ENCODE results near the gene CAPZB. TPM values are rescaled to one million over a fixed set of nuclear protein-coding genes. Genes with fewer than 3 reads are reported as not detected.
"Not testable (repeated sequence)": the region's sequence is repeated elsewhere in the genome, so short reads cannot be mapped to it uniquely, and the experiment has no call there.

The CAPZB gene
- total and polyA plus RNA-seq, 7 donors = 179 to 284 (median 224) TPM

- Histone ChIP-seq H3K4me3 (no peak overlapping the region), H3K36me3 (ENCODE audit: insufficient read depth in 1 of 2, low read depth in 1 of 2) (no peaks in the 10 kb centered on the region), H3K27me3 (ENCODE audit: insufficient read depth in 3 of 3, low read length in 2 of 3) (no peaks in the 10 kb centered on the region), H3K9me3 (no peaks in the 10 kb centered on the region), H3K4me1 (no peaks in the 10 kb centered on the region), H3K27ac (no peak overlapping the region)
- ATAC-seq = no peak
- intact Hi-C loops (cut with DNase I) = no loop called here
- TF ChIP-seq CTCF (IDR thresholded peaks at IDR 0.05) = no peak
- DNase-seq = no peak
These were observed 25.8 kb upstream of the CAPZB start for GRCh38 chr1:19511116-19511515.

GRCh38 chr1:19509647-19510046 lies 24.3 kb upstream of the CAPZB start:
- intact Hi-C loops (cut with DNase I) = loop anchor here in 1 of 2 donors (10.0 kb wide), 1 partner anchor 45 kb away; no protein-coding TSS in a partner anchor
- H3K4me1 ChIP-seq; H3K4me3 ChIP-seq; H3K9me3 ChIP-seq; H3K27me3 ChIP-seq (ENCODE audit: insufficient read depth in 3 of 3, low read length in 2 of 3); H3K36me3 ChIP-seq (ENCODE audit: insufficient read depth in 1 of 2, low read depth in 1 of 2); DNase-seq; H3K27ac ChIP-seq; ATAC-seq: not testable (repeated sequence)
- WGBS, 3 donors = 69 to 89% (median 80%) methylated on average over 8 of the region's 8 CpGs

- H3K27ac ChIP-seq = no peak overlapping the region
- no peaks in the 10 kb centered on the region for H3K9me3 ChIP-seq
- intact Hi-C loops (cut with DNase I) = loop anchor here in 1 of 2 donors (10.0 kb wide), 1 partner anchor 47 kb away; no protein-coding TSS in a partner anchor
- peaks cover 6% of the 10 kb centered on the region for H3K4me1 ChIP-seq
- DNase-seq (no peak), ATAC-seq (no peak)
- TF ChIP-seq CTCF (IDR thresholded peaks at IDR 0.05) = no peak
- WGBS, 3 donors = 79 to 86% (median 80%) methylated on average over 5 of the region's 5 CpGs
- H3K27me3 ChIP-seq (ENCODE audit: insufficient read depth in 3 of 3, low read length in 2 of 3) = no peaks in the 10 kb centered on the region
- no peak overlapping the region for H3K4me3 ChIP-seq
- no peaks in the 10 kb centered on the region for H3K36me3 ChIP-seq (ENCODE audit: insufficient read depth in 1 of 2, low read depth in 1 of 2)
These were observed 22.2 kb upstream of the CAPZB start for GRCh38 chr1:19507516-19507915.

GRCh38 chr1:19505693-19506457 lies 20.5 kb upstream of the CAPZB start:
- DNase-seq (peak in 1 of 2 donors; percentile 42), ATAC-seq (peak in 3 of 4 donors; percentile 21 to 48 (median 26))
- Histone ChIP-seq H3K4me3 (no peak overlapping the region), H3K27me3 (ENCODE audit: insufficient read depth in 3 of 3, low read length in 2 of 3) (no peaks in the 10 kb centered on the region), H3K36me3 (ENCODE audit: insufficient read depth in 1 of 2, low read depth in 1 of 2) (no peaks in the 10 kb centered on the region), H3K27ac (peak overlapping the region; percentile 43), H3K4me1 (peaks cover 6% of the 10 kb centered on the region), H3K9me3 (no peaks in the 10 kb centered on the region)
- TF ChIP-seq CTCF (IDR thresholded peaks at IDR 0.05) = no peak
- WGBS, 3 donors = 44 to 47% (median 45%) methylated on average over 11 of the region's 11 CpGs
- intact Hi-C loops (cut with DNase I) = loop anchor here in 1 of 2 donors (10.0 kb wide), 1 partner anchor 49 kb away; no protein-coding TSS in a partner anchor

- no peak for TF ChIP-seq CTCF (IDR thresholded peaks at IDR 0.05)
- ATAC-seq = peak in 3 of 4 donors; percentile 55 to 79 (median 64)
- H3K36me3 ChIP-seq (ENCODE audit: insufficient read depth in 1 of 2, low read depth in 1 of 2) = no peaks in the 10 kb centered on the region
These were observed 19.7 kb upstream of the CAPZB start for GRCh38 chr1:19504796-19505692.

GRCh38 chr1:19502284-19502683 lies 16.9 kb upstream of the CAPZB start:
- not testable (repeated sequence) for H3K9me3 ChIP-seq; H3K27me3 ChIP-seq (ENCODE audit: insufficient read depth in 3 of 3, low read length in 2 of 3); H3K4me3 ChIP-seq; H3K27ac ChIP-seq; H3K36me3 ChIP-seq (ENCODE audit: insufficient read depth in 1 of 2, low read depth in 1 of 2); DNase-seq; H3K4me1 ChIP-seq
- whole genome bisulfite sequencing, 3 donors = 57 to 71% (median 62%) methylated on average over 6 of the region's 6 CpGs
- peak in 2 of 4 donors; percentile 42 to 69 for ATAC-seq
- intact Hi-C loops (cut with DNase I) = loop anchor here in 1 of 2 donors (10.0 kb wide), 1 partner anchor 53 kb away; no protein-coding TSS in a partner anchor

More at GRCh38 chr1:19504796-19505692, 19.7 kb upstream of the CAPZB start:
- H3K9me3 ChIP-seq = no peaks in the 10 kb centered on the region
- intact Hi-C loops (cut with DNase I) = loop anchor here in 1 of 2 donors (10.0 kb wide), 1 partner anchor 50 kb away; no protein-coding TSS in a partner anchor
- no peak overlapping the region for H3K4me3 ChIP-seq
- peak overlapping the region; percentile 43 for H3K27ac ChIP-seq
- WGBS, 3 donors = 24 to 33% (median 24%) methylated on average over 6 of the region's 6 CpGs
- DNase-seq = no peak
- H3K27me3 ChIP-seq (ENCODE audit: insufficient read depth in 3 of 3, low read length in 2 of 3) = no peaks in the 10 kb centered on the region
- peaks cover 6% of the 10 kb centered on the region for H3K4me1 ChIP-seq

- not testable (repeated sequence) for ATAC-seq; DNase-seq; H3K4me1 ChIP-seq; H3K4me3 ChIP-seq; H3K27me3 ChIP-seq (ENCODE audit: insufficient read depth in 3 of 3, low read length in 2 of 3); H3K9me3 ChIP-seq; H3K27ac ChIP-seq; H3K36me3 ChIP-seq (ENCODE audit: insufficient read depth in 1 of 2, low read depth in 1 of 2)
- intact Hi-C loops (cut with DNase I) = loop anchor here in 1 of 2 donors (10.0 kb wide), 1 partner anchor 55 kb away; no protein-coding TSS in a partner anchor
- WGBS, 3 donors = 87 to 95% (median 93%) methylated on average over 2 of the region's 2 CpGs
These were observed 14.5 kb upstream of the CAPZB start for GRCh38 chr1:19499887-19500286.
